H9 (cell line): Measurements from ENCODE around the gene LRRC70. TPM values are rescaled to one million over a fixed set of nuclear protein-coding genes. Genes with fewer than 3 reads are reported as not detected.

Experiments used
- DNase-seq: peaks from one replicate; pipeline ENCODE4 v3.0.0-alpha.2; 2017
- H2AFZ ChIP-seq: one replicate; pipeline ENCODE4 v1.6.1; 2013; ENCODE audit warnings: mild to moderate bottlenecking, low read length, control low read depth, moderate library complexity
- H2AK5ac ChIP-seq: 2 replicates; pipeline ENCODE4 v1.6.1; 2013; ENCODE audit warnings: low read length, control low read depth, mixed read lengths; ENCODE audit not compliant: insufficient read length
- H2BK120ac ChIP-seq: one replicate; pipeline ENCODE4 v1.6.1; 2013; ENCODE audit warnings: low read depth, mild to moderate bottlenecking, low read length, control low read depth, inconsistent platforms; ENCODE audit not compliant: poor library complexity, severe bottlenecking
- H2BK12ac ChIP-seq: 2 replicates; pipeline ENCODE4 v1.6.1; 2013; ENCODE audit warnings: low read length, control low read depth, mixed read lengths, low read depth; ENCODE audit not compliant: insufficient read length
- H2BK15ac ChIP-seq: 2 replicates; pipeline ENCODE4 v1.6.1; 2013; ENCODE audit warnings: low read depth, low read length, control low read depth
- H2BK20ac ChIP-seq: one replicate; pipeline ENCODE4 v1.6.1; 2013; ENCODE audit warnings: low read depth, mild to moderate bottlenecking, low read length, control low read depth, inconsistent platforms; ENCODE audit not compliant: poor library complexity, severe bottlenecking
- H2BK5ac ChIP-seq: 2 replicates; pipeline ENCODE4 v1.6.1; 2013; ENCODE audit warnings: low read length, control low read depth, mixed read lengths; ENCODE audit not compliant: insufficient read length
- H3K14ac ChIP-seq: 2 replicates; pipeline ENCODE4 v1.6.1; 2013; ENCODE audit warnings: low read length, control low read depth; ENCODE audit not compliant: insufficient read depth
- H3K18ac ChIP-seq: 2 replicates; pipeline ENCODE4 v1.6.1; 2013; ENCODE audit warnings: low read depth, mild to moderate bottlenecking, mixed read lengths, low read length, control low read depth; ENCODE audit not compliant: insufficient read length
- H3K23ac ChIP-seq: 2 replicates; pipeline ENCODE4 v1.6.1; 2013; ENCODE audit warnings: low read length, control low read depth, mixed read lengths, low read depth; ENCODE audit not compliant: insufficient read length
- H3K23me2 ChIP-seq: 2 replicates; pipeline ENCODE4 v1.6.1; 2013; ENCODE audit warnings: low read depth, mild to moderate bottlenecking, mixed read lengths, low read length, control low read depth; ENCODE audit not compliant: insufficient read length, poor library complexity, severe bottlenecking
- H3K27ac ChIP-seq: 2 replicates; pipeline ENCODE4 v1.5.1; 2013; ENCODE audit warnings: low read length, control low read depth, mixed read lengths, low read depth; ENCODE audit not compliant: insufficient read length
- H3K27me3 ChIP-seq: 2 replicates; pipeline ENCODE4 v1.6.1; 2013; ENCODE audit warnings: low read length, control low read depth, inconsistent platforms; ENCODE audit not compliant: insufficient read depth
- H3K4ac ChIP-seq: 2 replicates; pipeline ENCODE4 v1.6.1; 2013; ENCODE audit warnings: low read depth, mild to moderate bottlenecking, control low read depth, inconsistent platforms, low read length, moderate library complexity
- H3K4me1 ChIP-seq: 2 replicates; pipeline ENCODE4 v1.6.1; 2013; ENCODE audit warnings: low read length, control low read depth, inconsistent platforms; ENCODE audit not compliant: insufficient read depth
- H3K4me2 ChIP-seq: 2 replicates; pipeline ENCODE4 v1.6.1; 2013; ENCODE audit warnings: low read length, control low read depth, mixed read lengths; ENCODE audit not compliant: insufficient read length, insufficient read depth
- H3K56ac ChIP-seq: 2 replicates; pipeline ENCODE4 v1.6.1; 2013; ENCODE audit warnings: low read depth, mild to moderate bottlenecking, mixed read lengths, low read length, control low read depth; ENCODE audit not compliant: insufficient read length
- H3K79me1 ChIP-seq: 2 replicates; pipeline ENCODE4 v1.6.1; 2013; ENCODE audit warnings: low read depth, mild to moderate bottlenecking, moderate library complexity, low read length, control low read depth, inconsistent platforms; ENCODE audit not compliant: insufficient read depth, poor library complexity, severe bottlenecking
- H3K79me2 ChIP-seq: 2 replicates; pipeline ENCODE4 v1.6.1; 2013; ENCODE audit warnings: low read length, control low read depth, inconsistent platforms; ENCODE audit not compliant: insufficient read depth
- H3K9ac ChIP-seq: 2 replicates; pipeline ENCODE4 v1.6.1; 2013; ENCODE audit warnings: low read length, control low read depth, mixed read lengths; ENCODE audit not compliant: insufficient read length; ENCODE audit errors: extremely low read depth
- H3K9me3 ChIP-seq: one replicate; pipeline ENCODE4 v1.6.1; 2013; ENCODE audit warnings: low read depth, low read length, inconsistent platforms; ENCODE audit not compliant: control insufficient read depth
- H3T11ph ChIP-seq: one replicate; pipeline ENCODE4 v1.6.1; 2013; ENCODE audit warnings: mild to moderate bottlenecking, low read length, control low read depth, inconsistent platforms
- H4K20me1 ChIP-seq: one replicate; pipeline ENCODE4 v1.6.1; 2013; ENCODE audit not compliant: control insufficient read depth, insufficient read length, insufficient read depth
- H4K5ac ChIP-seq: 2 replicates; pipeline ENCODE4 v1.6.1; 2013; ENCODE audit warnings: low read depth, mild to moderate bottlenecking, mixed read lengths, low read length, control low read depth; ENCODE audit not compliant: insufficient read length
- H4K8ac ChIP-seq: replicated peaks from 2 replicates; pipeline ENCODE4 v1.6.1; 2013; ENCODE audit warnings: low read length, control low read depth, mixed read lengths, low read depth; ENCODE audit not compliant: insufficient read length
- H4K91ac ChIP-seq: 2 replicates; pipeline ENCODE4 v1.6.1; 2013; ENCODE audit warnings: low read depth, mild to moderate bottlenecking, moderate library complexity, mixed read lengths, low read length, control low read depth; ENCODE audit not compliant: insufficient read length
- H3K27ac Mint-ChIP-seq, 3 experiments: 2 replicates in 2 of 3; 3 replicates in 1 of 3; pipeline ENCODE4 v1.8.0; 2020 to 2021; ENCODE audit warnings: mixed read lengths in 3 of 3, mild to moderate bottlenecking in 1 of 3, moderate library complexity in 1 of 3
- H3K27me3 Mint-ChIP-seq: 2 replicates; pipeline ENCODE4 v1.8.0; 2021; ENCODE audit warnings: low read depth, mild to moderate bottlenecking, moderate library complexity, mixed read lengths
- H3K36me3 Mint-ChIP-seq, 3 experiments: 2 replicates in 2 of 3; 3 replicates in 1 of 3; pipeline ENCODE4 v1.8.0; 2020 to 2021; ENCODE audit warnings: low read depth in 3 of 3, mixed read lengths in 3 of 3; ENCODE audit not compliant: insufficient read depth in 1 of 3
- H3K4me1 Mint-ChIP-seq, 2 experiments: 2 replicates each; pipeline ENCODE4 v1.8.0; 2020; ENCODE audit warnings: mixed read lengths in 2 of 2
- H3K4me3 Mint-ChIP-seq, 2 experiments: 2 replicates in 1 of 2; 3 replicates in 1 of 2; pipeline ENCODE4 v1.8.0; 2020 to 2021; ENCODE audit warnings: mild to moderate bottlenecking in 2 of 2, mixed read lengths in 2 of 2, moderate library complexity in 1 of 2
- H3K9me3 Mint-ChIP-seq, 2 experiments: 2 replicates in 1 of 2; 3 replicates in 1 of 2; pipeline ENCODE4 v1.8.0; 2020; ENCODE audit warnings: mild to moderate bottlenecking in 2 of 2, mixed read lengths in 2 of 2, moderate library complexity in 1 of 2
- WGBS: extraction: QIAGEN DNeasy Blood & Tissue Kit; methylation state at CpG from one replicate; pipeline ENCODE4 v1.1.7; 2013; ENCODE audit warnings: missing lambda C conversion rate, low lambda C conversion rate, mixed read lengths; ENCODE audit not compliant: insufficient read length; ENCODE audit errors: extremely low coverage; 5-methylcytosine and 5-hydroxymethylcytosine counted together
- total RNA-seq: library from RNA; stranded (reverse); gene quantifications from 2 replicates; pipeline ENCODE4 v1.2.1, GENCODE V29; 2021
- TF ChIP-seq, protein P1 (sequence below): fragments of 200-600 bp; sonication (generic); conservative IDR thresholded peaks from 3 replicates; pipeline ENCODE4 v1.8.0; 2021; ENCODE audit warnings: antibody characterized with exemption, mild to moderate bottlenecking

The LRRC70 gene
- total RNA-seq, 1 experiment from 2014 or later, result 1.1 TPM

GRCh38 chr5:62536232-62536631 lies 42.4 kb upstream of the LRRC70 start:
- no peak overlapping the region for H2AFZ ChIP-seq
- TF ChIP-seq, protein P1, sequence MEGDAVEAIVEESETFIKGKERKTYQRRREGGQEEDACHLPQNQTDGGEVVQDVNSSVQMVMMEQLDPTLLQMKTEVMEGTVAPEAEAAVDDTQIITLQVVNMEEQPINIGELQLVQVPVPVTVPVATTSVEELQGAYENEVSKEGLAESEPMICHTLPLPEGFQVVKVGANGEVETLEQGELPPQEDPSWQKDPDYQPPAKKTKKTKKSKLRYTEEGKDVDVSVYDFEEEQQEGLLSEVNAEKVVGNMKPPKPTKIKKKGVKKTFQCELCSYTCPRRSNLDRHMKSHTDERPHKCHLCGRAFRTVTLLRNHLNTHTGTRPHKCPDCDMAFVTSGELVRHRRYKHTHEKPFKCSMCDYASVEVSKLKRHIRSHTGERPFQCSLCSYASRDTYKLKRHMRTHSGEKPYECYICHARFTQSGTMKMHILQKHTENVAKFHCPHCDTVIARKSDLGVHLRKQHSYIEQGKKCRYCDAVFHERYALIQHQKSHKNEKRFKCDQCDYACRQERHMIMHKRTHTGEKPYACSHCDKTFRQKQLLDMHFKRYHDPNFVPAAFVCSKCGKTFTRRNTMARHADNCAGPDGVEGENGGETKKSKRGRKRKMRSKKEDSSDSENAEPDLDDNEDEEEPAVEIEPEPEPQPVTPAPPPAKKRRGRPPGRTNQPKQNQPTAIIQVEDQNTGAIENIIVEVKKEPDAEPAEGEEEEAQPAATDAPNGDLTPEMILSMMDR, result no peak
- no peak overlapping the region for H2BK12ac ChIP-seq
- no peak for DNase-seq
- H2BK20ac ChIP-seq, result no peak overlapping the region
- no peak overlapping the region for H3K9ac ChIP-seq
- no peak overlapping the region for H3K23ac ChIP-seq
- no peak overlapping the region for H4K5ac ChIP-seq
- no peak overlapping the region for H3K4me3 Mint-ChIP-seq
- no peaks in the 10 kb centered on the region for H3K4me1 ChIP-seq
- no peaks in the 10 kb centered on the region for H3K79me1 ChIP-seq
- no peak overlapping the region for H4K8ac ChIP-seq
- no peak overlapping the region for H2BK15ac ChIP-seq
- H3K4ac ChIP-seq, result no peak overlapping the region
- H3K27ac ChIP-seq, result no peak overlapping the region
- no peaks in the 10 kb centered on the region for H3K23me2 ChIP-seq
- H3K4me2 ChIP-seq, result no peak overlapping the region
- no peaks in the 10 kb centered on the region for H3K79me2 ChIP-seq
- no peak overlapping the region for H3K27ac Mint-ChIP-seq
- no peak overlapping the region for H3K18ac ChIP-seq
- no peaks in the 10 kb centered on the region for H3K27me3 Mint-ChIP-seq
- H3K4me1 Mint-ChIP-seq, result no peaks in the 10 kb centered on the region
- peaks cover 3 to 16% (median 9%) of the 10 kb centered on the region in 3 experiments; a peak in 6 of 7 replicates for H3K36me3 Mint-ChIP-seq
- no peak overlapping the region for H2BK5ac ChIP-seq
- no peaks in the 10 kb centered on the region; a peak in 1 of 5 replicates for H3K9me3 Mint-ChIP-seq
- no peaks in the 10 kb centered on the region for H3K9me3 ChIP-seq
- H3T11ph ChIP-seq, result no peak overlapping the region
- H3K14ac ChIP-seq, result no peak overlapping the region
- no peak overlapping the region for H2BK120ac ChIP-seq
- no peak overlapping the region for H4K91ac ChIP-seq
- no peak overlapping the region for H2AK5ac ChIP-seq
- no CpG with 5 or more reads among the region's 2 CpGs for WGBS
- no peaks in the 10 kb centered on the region for H3K27me3 ChIP-seq
- H3K56ac ChIP-seq, result no peak overlapping the region
- no peaks in the 10 kb centered on the region for H4K20me1 ChIP-seq
